Adrenal gland (tissue), 12 donors: Measurements from ENCODE around the gene TBX15. TPM values are rescaled to one million over a fixed set of nuclear protein-coding genes. Genes with fewer than 3 reads are reported as not detected.

Experiments
- DNase-seq, 7 donors: peaks; one replicate each; pipeline ENCODE4 v3.0.0-alpha.2; 2019 to 2020
- H3K27ac ChIP-seq, 5 donors: fragments of 200-600 bp; sonication (generic) in 4 of 5; 1 replicate in 3 of 5; 2 replicates in 2 of 5; pipeline versions ENCODE4 v1.5.1 to v1.8.0; 2016 to 2020; ENCODE audit warnings: mild to moderate bottlenecking in 1 of 5
- H3K27me3 ChIP-seq: fragments of 200-600 bp; 2 replicates; pipeline ENCODE4 v1.8.0; 2021
- H3K36me3 ChIP-seq, 2 donors: fragments of 200-600 bp; replicated peaks in 1 of 2; 1 replicate in 1 of 2; 2 replicates in 1 of 2; pipeline versions ENCODE4 v1.5.1 to v1.8.0; 2018 to 2022
- H3K4me1 ChIP-seq, 2 donors: fragments of 200-600 bp; replicated peaks in 1 of 2; 1 replicate in 1 of 2; 2 replicates in 1 of 2; pipeline versions ENCODE4 v1.5.1 to v1.8.0; 2018 to 2021
- H3K4me3 ChIP-seq, 4 donors: fragments of 200-600 bp; sonication (generic) in 3 of 4; one replicate each; pipeline ENCODE4 v1.5.1; 2016 to 2018
- H3K9me3 ChIP-seq, 3 donors: fragments of 200-600 bp; sonication (generic) in 1 of 3; replicated peaks in 1 of 3; 1 replicate in 2 of 3; 2 replicates in 1 of 3; pipeline versions ENCODE4 v1.5.1 to v1.8.0; 2016 to 2021
- POLR2A ChIP-seq, 2 donors: fragments of 450-650 bp; IDR thresholded peaks; one replicate each; pipeline ENCODE4 v1.6.1; 2017; ENCODE audit warnings: antibody characterized with exemption in 2 of 2, mild to moderate bottlenecking in 2 of 2, moderate library complexity in 1 of 2
- WGBS, 4 donors: extraction: QIAGEN DNeasy Blood & Tissue Kit in 2 of 4; methylation state at CpG; one replicate each; pipeline versions ENCODE4 v1.1.5 to v1.1.7; 2013 to 2017; 5-methylcytosine and 5-hydroxymethylcytosine counted together
- intact Hi-C, 2 donors: fragments of 100-400 bp; cut with DNase I; formaldehyde crosslinking; loops; one replicate each; pipeline versions ENCODE4 v1.14.1 to v1.15.0; 2022 to 2023
- polyA plus RNA-seq, 3 donors: library from polyadenylated mRNA; stranded (reverse); fragments of 200-250 nt in 2 of 3; fragments of 350-450 nt in 1 of 3; fragmentation: Illumina TruSeq in 1 of 3; extraction: RNeasy Lipid Tissue Mini Kit (QIAGEN cat#74804) in 1 of 3; gene quantifications; one replicate each; pipeline ENCODE4 v1.2.3, GENCODE V29; 2013 to 2014
- total RNA-seq, 9 donors: library from RNA; depleted of rRNA in 4 of 9; stranded (reverse); fragments of >200 nt in 4 of 9; fragments of 120-200 nt in 1 of 9; fragmentation: NEBNext Ultra II Directional in 1 of 9; extraction: Animal tissue kit (Norgen Biotek cat#: 25700) in 1 of 9; gene quantifications; one replicate each; pipeline versions ENCODE4 v1.1.0 to v1.2.4, GENCODE V29; 2013 to 2023
- TF ChIP-seq, protein P1 (sequence below), 6 experiments: fragments of 450-650 bp in 4 of 6; fragments of 200-600 bp in 2 of 6; sonication (generic) in 1 of 6; IDR thresholded peaks; 1 replicate in 5 of 6; 2 replicates in 1 of 6; pipeline versions ENCODE4 v1.5.1 to v1.8.0; 2016 to 2021; ENCODE audit warnings: antibody characterized with exemption in 6 of 6, mild to moderate bottlenecking in 2 of 6, moderate library complexity in 1 of 6
- donor health status: healthy with polysubstance abuse.
- donor health status: Bipolar disorder and iron deficiency.
- donor health status: DM: yes; HTN: yes; CAD: no.
- donor health status: DM: no; HTN: no; CAD: no.
- donor health status: DM: no; HTN: no; CAD: no.
- donor health status: DM: yes; HTN: yes; CAD: no.

Gene TBX15
- total and polyA plus RNA-seq, 12 donors = 0.06 to 0.48 (median 0.15) TPM; not detected in 2

DNA sequence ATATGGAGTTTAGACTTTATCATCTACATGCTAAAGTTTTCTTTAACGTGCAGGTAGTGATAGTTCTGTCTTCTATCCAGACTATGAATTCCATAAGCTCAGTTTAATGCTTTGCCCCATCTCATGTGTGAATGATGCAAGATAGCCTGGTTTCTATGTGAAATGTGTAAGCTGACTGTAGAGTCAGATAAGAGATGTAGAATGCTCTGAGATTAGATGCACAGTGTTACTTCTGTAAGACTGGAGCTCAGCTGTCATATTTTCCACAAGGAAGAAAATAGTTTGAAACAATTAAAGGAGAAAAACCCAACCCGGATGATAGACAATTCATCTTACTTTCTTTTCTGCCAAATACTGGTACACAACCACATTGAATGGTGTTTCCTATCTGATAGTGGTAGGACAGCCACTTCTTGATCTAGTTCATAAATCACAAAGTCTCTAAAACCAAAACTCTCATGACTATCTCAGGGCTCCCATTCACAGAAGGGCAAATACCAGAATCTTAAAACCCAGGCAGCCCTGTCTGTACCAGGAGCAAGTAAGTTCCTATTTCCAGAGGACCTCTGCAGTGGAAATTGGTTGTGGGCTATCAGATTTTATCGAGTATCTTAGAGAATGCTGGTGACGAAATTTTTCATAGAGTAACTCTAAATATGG is 50.6 kb downstream of the TBX15 start:
- no peaks in the 10 kb centered on the region for H3K36me3 ChIP-seq
- no peaks in the 10 kb centered on the region for H3K27me3 ChIP-seq
- no peak overlapping the region for H3K27ac ChIP-seq
- 45 to 63% (median 49%) methylated on average over 4 of the region's 4 CpGs for WGBS, 4 donors
- no peaks in the 10 kb centered on the region for H3K4me1 ChIP-seq
- no peak overlapping the region for H3K4me3 ChIP-seq
- H3K9me3 ChIP-seq = no peaks in the 10 kb centered on the region
- no peak for DNase-seq
- TF ChIP-seq, protein P1, sequence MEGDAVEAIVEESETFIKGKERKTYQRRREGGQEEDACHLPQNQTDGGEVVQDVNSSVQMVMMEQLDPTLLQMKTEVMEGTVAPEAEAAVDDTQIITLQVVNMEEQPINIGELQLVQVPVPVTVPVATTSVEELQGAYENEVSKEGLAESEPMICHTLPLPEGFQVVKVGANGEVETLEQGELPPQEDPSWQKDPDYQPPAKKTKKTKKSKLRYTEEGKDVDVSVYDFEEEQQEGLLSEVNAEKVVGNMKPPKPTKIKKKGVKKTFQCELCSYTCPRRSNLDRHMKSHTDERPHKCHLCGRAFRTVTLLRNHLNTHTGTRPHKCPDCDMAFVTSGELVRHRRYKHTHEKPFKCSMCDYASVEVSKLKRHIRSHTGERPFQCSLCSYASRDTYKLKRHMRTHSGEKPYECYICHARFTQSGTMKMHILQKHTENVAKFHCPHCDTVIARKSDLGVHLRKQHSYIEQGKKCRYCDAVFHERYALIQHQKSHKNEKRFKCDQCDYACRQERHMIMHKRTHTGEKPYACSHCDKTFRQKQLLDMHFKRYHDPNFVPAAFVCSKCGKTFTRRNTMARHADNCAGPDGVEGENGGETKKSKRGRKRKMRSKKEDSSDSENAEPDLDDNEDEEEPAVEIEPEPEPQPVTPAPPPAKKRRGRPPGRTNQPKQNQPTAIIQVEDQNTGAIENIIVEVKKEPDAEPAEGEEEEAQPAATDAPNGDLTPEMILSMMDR (IDR thresholded peaks at IDR 0.05) = no peak
- TF ChIP-seq POLR2A (IDR thresholded peaks at IDR 0.05) = no peak
- intact Hi-C loops = no loop called here

DNA sequence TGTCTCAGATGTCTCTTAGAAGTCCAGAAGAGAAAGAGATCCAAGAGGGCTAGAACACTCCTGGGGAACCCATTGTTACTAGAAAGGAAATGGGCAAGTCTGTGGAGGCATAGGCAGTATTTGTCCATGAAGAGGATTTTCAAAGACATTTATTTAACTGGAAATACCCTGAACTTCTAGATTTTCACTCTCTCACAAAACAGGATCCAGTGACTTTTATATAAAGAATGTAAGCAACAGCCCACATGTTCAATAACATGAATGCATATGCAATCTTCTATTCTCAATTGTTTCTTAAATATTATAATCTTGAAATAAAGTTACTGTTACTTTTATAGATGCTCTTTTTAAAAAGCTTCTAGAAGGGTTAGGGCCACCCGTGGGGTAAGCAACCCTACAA is 53.4 kb downstream of the TBX15 start:
- 54 to 72% (median 64%) methylated on average over 1 of the region's 1 CpG for WGBS, 4 donors
- no peak for TF ChIP-seq POLR2A (IDR thresholded peaks at IDR 0.05)
- TF ChIP-seq, protein P1 (IDR thresholded peaks at IDR 0.05) = no peak
- intact Hi-C loops = no loop called here
- Histone ChIP-seq H3K36me3 (no peaks in the 10 kb centered on the region), H3K27ac (no peak overlapping the region), H3K4me1 (no peaks in the 10 kb centered on the region), H3K9me3 (no peaks in the 10 kb centered on the region), H3K27me3 (no peaks in the 10 kb centered on the region), H3K4me3 (no peak overlapping the region)
- DNase-seq = no peak

GRCh38 chr1:118933051-118933781 is 54.9 kb downstream of the TBX15 start:
- WGBS, 4 donors = 6 to 28% (median 20%) methylated on average over 1 of the region's 1 CpG
- intact Hi-C loops = no loop called here
- no peaks in the 10 kb centered on the region for H3K4me1 ChIP-seq

DNA sequence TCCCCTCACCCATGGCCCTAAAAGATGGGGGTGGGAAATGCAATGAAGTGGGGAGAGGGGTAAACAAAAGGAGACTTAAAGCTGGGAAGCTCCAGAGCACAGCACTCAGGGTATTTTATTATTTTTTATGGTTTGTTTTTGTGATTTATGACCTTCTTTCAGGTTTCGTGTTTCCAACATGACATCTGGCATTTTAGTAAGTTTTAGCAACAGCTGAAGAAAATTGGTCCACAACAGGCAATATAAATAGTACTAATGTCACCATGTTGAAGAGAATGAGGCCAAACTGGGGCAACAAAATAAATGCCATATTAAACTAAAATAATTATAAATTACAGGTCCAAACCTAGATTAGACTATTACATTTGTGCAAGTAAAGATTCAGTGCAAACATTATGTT is 56.3 kb downstream of the TBX15 start:
- intact Hi-C loops = no loop called here
- TF ChIP-seq POLR2A (IDR thresholded peaks at IDR 0.05) = no peak
- TF ChIP-seq, protein P1 (IDR thresholded peaks at IDR 0.05) = no peak
- Histone ChIP-seq H3K9me3 (no peaks in the 10 kb centered on the region), H3K36me3 (no peaks in the 10 kb centered on the region), H3K4me1 (no peaks in the 10 kb centered on the region), H3K27ac (no peak overlapping the region), H3K4me3 (no peak overlapping the region), H3K27me3 (no peaks in the 10 kb centered on the region)
- DNase-seq = no peak
- 13 to 39% (median 23%) methylated on average over 1 of the region's 1 CpG for WGBS, 4 donors

More at GRCh38 chr1:118933051-118933781, 54.9 kb downstream of the TBX15 start:
- no peaks in the 10 kb centered on the region for H3K36me3 ChIP-seq
- no peak for TF ChIP-seq POLR2A (IDR thresholded peaks at IDR 0.05)
- TF ChIP-seq, protein P1 (IDR thresholded peaks at IDR 0.05) = no peak
- H3K27ac ChIP-seq = no peak overlapping the region
- DNase-seq = no peak
- no peaks in the 10 kb centered on the region for H3K9me3 ChIP-seq
- H3K27me3 ChIP-seq = no peaks in the 10 kb centered on the region
- H3K4me3 ChIP-seq = no peak overlapping the region
